Stimulated activated CD4-positive, alpha-beta T cell treated with anti-CD3 and anti-CD28 coated beads, Interleukin-2, amount 100 ng/mL, for 4 hours (primary cell): ENCODE results near the gene CCDC18.
"Not testable (repeated sequence)": the region's sequence is repeated elsewhere in the genome, so short reads cannot be mapped to it uniquely, and the experiment has no call there.

Experiments
- DNase-seq: peaks from one replicate; pipeline ENCODE4 v3.0.0-alpha.2; 2020; ENCODE audit warnings: low read depth

CCDC18 gene, protein sequence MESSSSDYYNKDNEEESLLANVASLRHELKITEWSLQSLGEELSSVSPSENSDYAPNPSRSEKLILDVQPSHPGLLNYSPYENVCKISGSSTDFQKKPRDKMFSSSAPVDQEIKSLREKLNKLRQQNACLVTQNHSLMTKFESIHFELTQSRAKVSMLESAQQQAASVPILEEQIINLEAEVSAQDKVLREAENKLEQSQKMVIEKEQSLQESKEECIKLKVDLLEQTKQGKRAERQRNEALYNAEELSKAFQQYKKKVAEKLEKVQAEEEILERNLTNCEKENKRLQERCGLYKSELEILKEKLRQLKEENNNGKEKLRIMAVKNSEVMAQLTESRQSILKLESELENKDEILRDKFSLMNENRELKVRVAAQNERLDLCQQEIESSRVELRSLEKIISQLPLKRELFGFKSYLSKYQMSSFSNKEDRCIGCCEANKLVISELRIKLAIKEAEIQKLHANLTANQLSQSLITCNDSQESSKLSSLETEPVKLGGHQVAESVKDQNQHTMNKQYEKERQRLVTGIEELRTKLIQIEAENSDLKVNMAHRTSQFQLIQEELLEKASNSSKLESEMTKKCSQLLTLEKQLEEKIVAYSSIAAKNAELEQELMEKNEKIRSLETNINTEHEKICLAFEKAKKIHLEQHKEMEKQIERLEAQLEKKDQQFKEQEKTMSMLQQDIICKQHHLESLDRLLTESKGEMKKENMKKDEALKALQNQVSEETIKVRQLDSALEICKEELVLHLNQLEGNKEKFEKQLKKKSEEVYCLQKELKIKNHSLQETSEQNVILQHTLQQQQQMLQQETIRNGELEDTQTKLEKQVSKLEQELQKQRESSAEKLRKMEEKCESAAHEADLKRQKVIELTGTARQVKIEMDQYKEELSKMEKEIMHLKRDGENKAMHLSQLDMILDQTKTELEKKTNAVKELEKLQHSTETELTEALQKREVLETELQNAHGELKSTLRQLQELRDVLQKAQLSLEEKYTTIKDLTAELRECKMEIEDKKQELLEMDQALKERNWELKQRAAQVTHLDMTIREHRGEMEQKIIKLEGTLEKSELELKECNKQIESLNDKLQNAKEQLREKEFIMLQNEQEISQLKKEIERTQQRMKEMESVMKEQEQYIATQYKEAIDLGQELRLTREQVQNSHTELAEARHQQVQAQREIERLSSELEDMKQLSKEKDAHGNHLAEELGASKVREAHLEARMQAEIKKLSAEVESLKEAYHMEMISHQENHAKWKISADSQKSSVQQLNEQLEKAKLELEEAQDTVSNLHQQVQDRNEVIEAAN (N-terminal part only)

DNA sequence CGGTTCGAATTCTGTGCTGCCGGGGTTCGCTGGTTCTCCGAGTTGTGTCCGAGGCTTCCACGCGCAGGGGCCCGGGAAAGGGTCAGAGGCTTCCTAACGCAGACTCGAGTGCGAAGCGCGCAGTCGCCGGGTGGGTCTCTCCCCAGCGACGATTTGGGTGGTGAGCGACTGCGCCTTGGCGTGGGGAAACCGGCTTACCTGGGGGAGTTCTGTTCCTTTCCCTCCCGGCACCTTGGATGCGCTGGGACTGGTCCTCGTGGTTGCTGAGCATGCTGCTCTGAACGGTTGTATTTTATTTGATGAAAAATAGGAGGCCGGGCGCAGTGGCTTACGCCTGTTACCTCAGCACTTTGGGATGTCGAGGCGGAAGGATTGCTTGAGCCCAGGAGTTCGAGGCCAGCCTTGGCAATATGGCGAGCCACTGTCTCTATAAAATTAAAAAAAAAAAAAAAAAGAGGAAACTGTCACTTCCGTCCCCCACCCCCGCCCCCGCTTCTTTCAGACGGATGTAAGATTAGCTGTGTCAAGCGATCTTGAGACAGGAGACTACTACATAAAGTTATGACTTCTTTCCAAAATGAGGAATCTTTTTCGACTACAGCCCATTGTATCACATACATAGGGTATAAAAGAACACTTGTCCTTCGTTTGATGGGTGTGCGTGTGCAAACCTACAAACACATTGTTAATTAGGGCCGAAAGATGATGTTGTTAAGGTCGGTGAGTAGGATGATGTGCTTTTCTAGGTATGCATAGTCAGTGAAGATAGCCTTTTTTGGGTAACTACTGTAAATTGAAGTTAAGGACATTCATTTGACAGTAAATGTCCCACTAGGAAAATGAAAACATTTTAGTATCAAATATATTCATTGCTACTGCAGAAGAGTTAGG lies at the start of gene CCDC18:
Gene CCDC18, plus strand, starts transcription at position 2 of the 891 bp plus-strand sequence. CDS start 2,638 bp downstream, outside the sequence.
- peak; percentile 40 for DNase-seq

DNA sequence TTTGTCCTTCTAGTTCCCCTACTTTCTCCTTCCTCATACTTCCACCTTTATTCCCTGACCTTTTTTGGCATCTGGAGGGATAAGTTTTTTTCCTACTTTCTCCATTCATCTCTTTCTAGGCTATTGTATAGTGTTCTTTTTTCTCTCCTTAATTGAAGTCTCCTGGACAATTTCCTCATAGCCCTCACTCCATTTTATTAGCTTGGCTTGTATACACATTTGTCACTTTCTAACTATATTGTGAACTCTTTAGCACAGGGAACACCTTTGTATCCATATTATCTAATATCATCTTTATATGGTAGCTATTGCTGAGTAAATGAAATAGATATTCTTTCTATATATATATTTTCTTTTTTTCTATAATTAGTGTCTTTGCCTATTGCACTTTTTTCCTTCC lies 47.9 kb upstream of the CCDC18 start:
- no peak for DNase-seq

DNA sequence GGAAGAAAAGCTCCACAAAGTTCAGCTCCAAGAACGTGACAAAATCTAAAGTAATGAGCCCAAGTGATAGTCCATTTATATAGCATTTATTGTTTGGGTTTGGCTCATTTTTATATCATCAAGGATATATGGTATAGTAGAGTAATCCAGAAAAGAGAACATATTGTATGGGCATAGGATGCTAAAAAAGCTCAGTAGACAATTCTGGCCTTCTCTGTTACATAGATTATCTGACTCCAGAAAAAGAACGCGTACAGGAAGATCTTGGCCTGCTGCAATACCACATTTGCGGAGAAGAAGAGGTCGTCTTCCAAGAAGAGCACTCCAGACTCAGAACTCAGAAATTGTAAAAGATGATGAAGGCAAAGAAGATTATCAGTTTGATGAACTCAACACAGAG lies 44.1 kb upstream of the CCDC18 start:
- DNase-seq: no peak

DNA sequence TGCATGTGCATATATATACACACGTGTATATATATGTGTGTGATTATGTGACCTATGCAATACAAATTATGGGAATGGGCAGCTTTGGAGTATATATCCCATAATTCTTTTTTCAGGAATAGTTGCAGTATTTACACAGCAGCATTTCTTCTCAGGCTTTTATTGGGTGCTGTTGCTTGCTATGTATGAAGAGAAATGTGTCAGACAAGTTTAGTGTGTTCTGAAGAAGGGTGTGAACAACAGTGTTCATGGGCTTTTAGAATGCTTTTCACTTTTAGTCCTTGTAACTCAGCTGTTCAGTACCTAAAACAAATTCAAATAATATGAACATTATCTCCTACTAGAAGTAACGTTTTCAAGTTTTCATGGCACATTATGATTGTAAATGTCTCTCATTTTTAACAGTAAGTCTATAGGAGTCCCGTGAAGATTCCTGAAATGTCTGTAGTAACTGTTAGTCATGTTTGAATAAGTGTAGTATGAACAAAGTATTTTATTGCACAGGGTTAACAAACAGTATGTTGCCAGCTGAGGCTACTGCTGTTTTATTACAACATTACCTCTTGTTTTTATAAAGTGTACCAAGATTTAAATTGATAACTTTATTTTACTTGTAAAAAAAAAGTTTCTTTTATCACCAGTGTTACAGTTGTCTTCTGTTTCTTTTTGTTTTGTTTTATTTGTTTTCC lies 42.8 kb upstream of the CCDC18 start:
- DNase-seq: no peak

DNA sequence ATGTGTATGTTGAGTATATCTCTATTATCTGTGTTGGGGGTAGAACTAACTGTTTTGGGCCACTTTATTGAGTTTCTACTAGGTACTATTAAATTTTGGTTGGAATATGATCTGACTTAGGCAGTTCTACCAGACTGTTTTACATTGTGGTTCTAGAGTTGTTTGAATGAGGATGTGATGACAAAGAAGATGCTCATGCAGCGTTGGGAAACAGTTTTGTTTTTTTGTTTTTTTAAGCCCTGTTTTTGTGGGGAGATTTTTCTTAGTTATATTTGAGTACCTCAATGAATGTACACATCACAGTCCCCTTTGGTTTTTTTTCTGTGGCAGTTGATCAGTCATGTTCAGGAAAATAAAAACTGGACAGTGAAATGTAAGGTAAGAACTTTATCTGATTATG lies 40.4 kb upstream of the CCDC18 start:
- no peak for DNase-seq

DNA sequence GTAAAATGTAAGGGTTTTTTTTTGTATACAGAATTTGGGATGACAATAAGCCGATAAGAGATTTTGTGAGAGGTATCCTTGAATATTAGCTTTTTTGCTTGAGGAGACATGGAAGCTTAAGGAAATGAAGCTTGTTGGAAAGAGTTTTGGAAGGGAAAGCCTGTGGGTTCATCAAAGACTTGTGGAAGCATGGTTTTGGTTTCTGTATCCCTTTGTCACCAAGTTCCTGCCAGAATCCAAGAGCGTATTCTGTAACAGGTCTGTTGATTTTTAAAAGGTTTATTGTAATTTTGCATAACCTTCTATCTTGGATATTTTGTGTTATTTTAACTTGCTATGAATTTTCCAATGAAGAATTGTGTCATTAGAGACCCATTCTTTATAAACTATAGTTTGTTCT lies 38.4 kb upstream of the CCDC18 start:
- no peak for DNase-seq

DNA sequence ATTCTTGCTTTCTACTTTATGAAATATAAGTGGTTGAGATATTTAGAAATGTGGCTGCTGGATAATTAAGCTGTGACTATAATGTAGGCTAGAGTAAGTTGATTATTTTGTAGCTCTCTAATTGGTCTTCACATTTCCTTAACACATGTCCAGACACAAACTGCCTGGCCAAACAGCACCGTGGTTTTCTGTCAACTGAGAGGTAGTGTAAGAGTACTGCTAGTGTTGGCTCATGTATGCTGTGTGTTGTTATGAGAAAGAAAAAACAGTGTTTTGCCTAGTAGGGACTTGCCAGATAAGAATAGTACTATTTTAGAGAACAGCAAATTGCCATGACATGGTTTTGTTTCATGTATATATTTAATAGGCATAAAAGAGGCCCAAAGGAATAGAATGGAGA lies 37.4 kb upstream of the CCDC18 start:
- no peak for DNase-seq

DNA sequence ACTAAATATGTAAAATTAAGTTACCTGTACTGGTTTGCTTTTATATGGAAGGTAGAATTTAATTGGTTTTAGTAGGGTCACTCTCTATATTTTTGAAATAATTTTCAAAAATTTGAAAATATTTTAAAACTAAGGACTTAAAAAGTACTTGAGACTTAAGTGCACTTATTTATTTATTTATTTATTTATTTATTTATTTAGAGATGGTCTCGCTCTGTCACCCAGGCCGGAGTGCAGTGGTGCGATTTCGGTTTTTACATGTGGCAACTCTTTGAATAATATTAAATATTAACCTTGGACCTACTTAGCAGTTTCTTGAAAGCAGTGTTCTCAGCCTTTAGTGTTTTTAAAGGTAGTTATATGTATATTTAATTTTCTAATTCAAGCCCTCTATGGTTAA lies 36.8 kb upstream of the CCDC18 start:
- no peak for DNase-seq

DNA sequence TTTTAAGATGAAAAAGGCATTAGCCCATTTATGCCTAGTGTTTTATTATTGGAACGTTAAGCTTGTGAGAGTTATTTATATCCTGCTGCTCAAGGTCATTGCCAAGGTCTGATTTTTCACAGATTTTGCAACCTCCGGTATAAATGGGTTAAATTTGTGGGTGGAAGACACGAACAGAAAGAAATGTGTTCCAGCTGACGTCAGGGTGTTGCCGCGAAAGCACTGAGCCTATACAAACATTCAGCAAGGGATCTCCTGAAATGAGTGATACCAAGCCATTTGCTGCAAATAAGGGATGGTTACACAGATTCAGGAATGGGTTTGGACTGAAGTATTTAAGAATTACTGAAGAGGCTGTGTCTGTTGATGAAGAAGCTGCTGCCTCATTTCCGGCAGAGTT lies 32.5 kb upstream of the CCDC18 start:
- no peak for DNase-seq

DNA sequence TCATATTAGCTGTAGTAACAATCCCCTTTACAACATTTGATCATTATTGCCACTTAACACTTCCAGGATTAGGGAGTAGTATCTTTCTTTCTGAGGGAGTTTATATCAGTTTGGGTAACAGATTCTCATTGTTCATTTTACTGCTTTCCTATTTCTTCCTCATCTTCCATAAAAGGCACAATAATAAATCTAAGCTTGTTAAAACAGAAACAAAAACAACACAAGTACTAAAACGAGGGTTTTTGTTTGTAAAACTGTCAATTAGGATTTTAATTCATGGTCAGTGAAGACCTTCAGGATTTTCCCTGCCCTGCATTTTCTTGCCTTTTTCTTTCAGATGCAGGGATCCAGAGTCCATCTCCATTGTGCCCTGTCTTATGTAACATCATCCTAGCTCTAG lies 29.8 kb upstream of the CCDC18 start:
- DNase-seq: no peak

DNA sequence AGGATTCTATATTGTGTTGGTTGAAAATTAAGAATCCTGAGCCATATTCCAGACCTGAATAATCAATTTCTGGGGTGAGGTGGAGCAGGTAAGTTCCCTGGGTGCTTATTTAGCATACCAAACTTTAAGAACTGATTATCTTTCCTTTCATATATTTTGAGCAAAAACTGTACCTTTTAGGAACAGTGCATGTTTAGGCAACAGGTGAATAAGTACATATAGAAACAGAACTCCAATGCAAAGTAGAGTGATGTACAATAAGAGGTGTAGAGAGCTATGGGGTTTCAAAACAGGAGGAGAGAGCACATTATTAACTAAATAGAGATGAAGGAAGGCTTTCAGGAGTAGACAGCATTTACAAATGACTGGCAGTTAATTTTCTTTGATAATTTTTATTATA lies 29.1 kb upstream of the CCDC18 start:
- DNase-seq: no peak

DNA sequence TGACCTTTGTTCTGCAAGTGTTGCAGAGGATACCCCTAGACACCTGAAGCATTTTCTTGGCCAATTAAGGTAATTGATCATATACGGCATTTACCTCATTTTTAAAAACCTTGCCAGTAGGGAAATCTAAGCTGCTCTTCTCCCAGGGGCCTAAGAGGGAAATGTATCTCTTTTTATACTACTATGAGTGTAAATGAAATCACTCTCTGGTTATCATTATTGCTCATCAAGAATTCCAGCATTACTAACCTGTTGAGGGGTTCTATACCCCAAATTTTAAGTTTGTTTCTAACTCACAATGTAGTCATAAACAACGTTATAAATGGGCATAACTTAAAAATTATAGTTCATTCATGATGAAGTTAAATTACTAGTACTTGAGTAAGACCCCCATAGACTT lies 27.7 kb upstream of the CCDC18 start:
- DNase-seq: no peak

DNA sequence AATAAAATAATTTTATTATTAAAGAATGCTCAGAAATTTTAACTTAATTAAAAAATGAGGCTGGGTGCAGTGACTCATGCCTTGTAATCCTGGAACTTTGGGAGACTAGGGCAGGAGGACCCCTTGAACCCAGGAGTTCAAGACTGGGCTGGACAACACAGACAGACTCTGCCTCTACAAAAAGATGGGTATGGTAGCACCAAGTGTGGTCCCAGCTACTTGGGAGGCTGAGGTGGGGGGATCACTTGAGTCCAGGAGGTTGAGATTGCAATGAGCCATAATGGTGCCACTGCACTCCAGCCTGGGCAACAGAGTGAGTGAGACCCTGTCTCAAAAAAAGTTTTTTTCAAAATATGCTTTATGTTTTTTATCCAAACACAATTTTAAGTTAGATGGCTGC lies 25.6 kb upstream of the CCDC18 start:
- DNase-seq: no peak

DNA sequence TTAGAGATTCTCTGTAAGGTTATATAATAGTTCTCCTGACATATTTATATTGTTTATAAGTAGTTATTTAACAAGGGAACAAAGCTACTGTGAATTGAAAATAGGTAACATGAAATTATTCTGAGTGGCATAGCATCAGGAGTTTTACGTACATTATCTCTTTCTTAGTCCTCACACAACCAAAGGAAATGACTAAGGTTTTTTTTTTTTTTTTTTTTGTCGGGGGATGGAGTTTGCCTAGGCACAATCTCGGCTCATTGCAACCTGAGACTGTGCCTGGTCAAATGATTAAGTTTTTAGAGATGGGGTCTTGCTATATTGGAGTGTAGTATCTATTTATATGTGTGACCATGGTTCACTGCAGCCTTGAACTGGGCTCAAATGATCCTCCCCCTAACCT lies 25.2 kb upstream of the CCDC18 start:
- DNase-seq: no peak

DNA sequence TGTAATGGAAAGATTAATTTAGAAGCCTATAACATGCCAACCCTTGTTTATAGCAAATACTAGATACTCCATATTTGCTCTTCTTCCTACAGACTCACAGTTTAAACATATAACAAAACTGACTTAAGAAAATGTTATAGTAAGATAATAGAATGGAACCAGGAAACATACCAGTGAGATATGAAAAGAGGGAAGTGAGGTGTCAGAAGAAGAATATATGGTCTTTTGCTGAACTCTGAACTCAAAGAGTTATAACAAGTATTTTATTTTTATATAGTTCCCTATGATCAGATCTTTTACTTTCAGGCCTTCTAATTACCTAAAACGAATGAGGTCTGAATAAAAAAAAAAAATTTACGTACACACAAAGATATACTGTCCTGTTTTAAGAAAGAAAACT lies 21.2 kb upstream of the CCDC18 start:
- no peak for DNase-seq

DNA sequence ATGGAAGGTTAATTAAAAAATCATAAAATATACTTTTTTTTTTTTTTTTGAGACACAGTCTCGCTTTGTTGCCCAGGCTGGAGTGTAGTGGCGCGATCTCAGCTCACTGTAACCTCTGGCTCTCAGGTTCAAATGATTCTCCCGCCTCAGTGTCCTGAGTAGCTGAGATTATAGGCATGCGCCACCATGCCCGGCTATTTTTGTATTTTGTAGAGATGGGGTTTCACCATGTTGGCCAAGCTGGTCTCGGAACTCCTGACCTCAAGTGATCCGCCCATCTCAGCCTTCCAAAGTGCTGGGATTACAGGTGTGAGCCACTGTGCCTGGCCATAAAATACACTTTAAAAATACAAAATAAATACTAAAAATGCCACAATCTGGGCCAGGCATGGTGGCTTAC lies 17.2 kb upstream of the CCDC18 start:
- not testable (repeated sequence) for DNase-seq

DNA sequence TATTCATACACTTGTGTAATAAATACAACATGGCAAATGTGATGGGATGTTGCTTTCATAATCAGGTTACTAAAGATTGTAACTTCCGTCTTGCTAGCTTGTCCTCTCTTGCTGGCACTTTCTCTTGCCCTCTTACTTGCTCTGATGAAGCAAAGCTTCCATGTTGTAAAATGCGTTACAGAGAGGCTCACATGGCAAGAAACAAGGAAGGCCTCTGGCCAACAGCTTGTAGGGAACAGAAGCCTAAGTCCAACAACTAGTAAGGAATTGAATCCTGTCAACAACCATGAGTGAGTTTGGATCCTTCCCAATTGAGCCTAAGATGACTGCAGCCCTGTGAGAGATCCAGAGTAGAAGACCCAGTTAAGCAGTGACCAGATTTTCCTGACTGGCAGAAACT lies 15.7 kb upstream of the CCDC18 start:
- DNase-seq: no peak

DNA sequence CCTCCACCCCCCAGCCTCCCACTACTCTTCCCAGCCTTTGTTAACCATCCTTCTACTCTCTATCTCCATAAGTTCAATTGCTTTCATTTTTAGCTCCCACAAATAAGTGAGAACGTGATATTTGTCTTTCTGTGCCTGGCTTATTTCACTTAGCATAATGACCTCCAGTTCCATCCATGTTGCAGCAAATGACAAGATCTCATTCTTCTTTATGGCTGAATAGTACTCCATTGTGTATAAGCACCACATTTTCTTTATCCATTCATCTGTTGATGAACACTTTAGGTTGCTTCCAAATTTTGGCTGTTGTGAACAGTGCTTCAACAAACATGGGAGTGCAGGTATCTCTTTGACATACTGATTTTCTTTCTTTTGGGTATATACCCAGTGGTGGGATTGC lies 14.6 kb upstream of the CCDC18 start:
- DNase-seq: not testable (repeated sequence)

DNA sequence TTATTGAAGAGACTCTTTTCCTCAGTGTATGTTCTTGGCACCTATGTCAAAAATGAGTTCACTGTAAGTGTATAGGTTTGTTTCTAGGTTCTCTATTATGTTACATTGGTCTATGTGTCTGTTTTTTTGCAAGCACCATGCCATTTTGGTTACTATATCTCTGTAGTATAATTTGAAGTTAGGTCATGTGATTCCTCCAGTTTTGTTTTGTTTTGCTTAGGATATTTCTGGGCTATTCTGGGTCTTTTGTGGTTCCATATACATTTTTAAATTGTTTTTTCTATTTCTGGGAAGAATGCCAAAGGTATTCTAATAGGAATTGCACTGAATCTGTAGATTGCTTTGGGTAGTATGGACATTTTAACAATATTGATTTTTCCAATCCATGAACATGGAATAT lies 13.5 kb upstream of the CCDC18 start:
- no peak for DNase-seq

DNA sequence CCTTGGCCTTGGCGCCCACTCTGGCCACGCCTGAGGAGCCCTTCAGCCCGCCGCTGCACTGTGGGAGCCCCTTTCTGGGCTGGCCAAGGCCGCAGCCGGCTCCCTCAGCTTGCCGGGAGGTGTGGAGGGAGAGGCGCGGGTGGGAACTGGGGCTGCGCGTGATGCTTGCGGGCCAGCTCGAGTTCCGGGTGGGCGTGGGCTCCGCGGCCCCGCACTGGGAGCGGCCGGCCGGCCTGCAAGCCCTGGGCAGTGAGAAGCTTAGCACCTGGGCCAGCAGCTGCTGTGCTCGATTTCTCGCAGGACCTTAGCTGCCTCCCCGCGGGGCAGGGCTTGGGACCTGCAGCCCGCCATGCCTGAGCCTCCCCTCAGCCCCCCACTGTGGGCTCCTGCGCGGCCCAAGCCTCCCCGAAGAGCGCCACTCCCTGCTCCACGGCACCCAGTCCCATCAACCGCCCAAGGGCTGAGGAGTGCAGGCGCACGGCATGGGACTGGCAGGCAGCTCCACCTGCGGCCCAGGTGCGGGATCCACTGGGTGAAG lies 10.3 kb upstream of the CCDC18 start:
- not testable (repeated sequence) for DNase-seq
